Measurements from ENCODE around the gene ADCY1. TPM values are rescaled to one million over a fixed set of nuclear protein-coding genes. Genes with fewer than 3 reads are reported as not detected.

ADCY1 gene
- total RNA-seq, 4 donors from 2014 or later, result 2.3 to 4.8 (median 2.8) TPM

GRCh38 chr7:45578022-45578421 lies 3.9 kb downstream of the ADCY1 start:
- ATAC-seq (ENCODE audit: low FRiP score) (no peak), DNase-seq (ENCODE audit: low spot score) (no peak)
- TF ChIP-seq CTCF (IDR thresholded peaks at IDR 0.05), result no peak

- DNase-seq (ENCODE audit: low spot score) (no peak), ATAC-seq (ENCODE audit: low FRiP score) (no peak)
- TF ChIP-seq CTCF (IDR thresholded peaks at IDR 0.05), result no peak
These were observed 4.3 kb downstream of the ADCY1 start for GRCh38 chr7:45578467-45578866.

DNA sequence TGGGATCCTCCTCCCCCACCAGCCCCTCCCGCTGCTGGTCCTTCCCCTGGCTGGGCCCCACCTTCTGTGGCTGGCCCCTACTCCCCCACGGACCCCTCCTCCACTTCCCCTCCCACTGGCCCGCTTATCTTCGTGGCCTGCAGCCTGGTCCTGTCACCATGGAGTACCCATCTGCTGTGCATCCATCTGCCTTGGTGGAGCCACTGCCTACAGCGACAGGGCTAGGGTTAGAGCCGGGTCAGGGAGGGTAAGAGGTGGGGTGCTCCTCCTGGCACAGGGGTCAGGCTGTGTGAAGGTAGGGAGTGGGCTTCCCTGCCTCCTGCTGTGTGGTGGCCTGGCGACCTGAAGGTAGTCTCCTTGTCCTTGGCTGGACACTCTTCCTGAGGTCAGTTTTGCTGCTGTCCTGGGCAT lies 5.2 kb downstream of the ADCY1 start:
- no peak for TF ChIP-seq CTCF (IDR thresholded peaks at IDR 0.05)

DNA sequence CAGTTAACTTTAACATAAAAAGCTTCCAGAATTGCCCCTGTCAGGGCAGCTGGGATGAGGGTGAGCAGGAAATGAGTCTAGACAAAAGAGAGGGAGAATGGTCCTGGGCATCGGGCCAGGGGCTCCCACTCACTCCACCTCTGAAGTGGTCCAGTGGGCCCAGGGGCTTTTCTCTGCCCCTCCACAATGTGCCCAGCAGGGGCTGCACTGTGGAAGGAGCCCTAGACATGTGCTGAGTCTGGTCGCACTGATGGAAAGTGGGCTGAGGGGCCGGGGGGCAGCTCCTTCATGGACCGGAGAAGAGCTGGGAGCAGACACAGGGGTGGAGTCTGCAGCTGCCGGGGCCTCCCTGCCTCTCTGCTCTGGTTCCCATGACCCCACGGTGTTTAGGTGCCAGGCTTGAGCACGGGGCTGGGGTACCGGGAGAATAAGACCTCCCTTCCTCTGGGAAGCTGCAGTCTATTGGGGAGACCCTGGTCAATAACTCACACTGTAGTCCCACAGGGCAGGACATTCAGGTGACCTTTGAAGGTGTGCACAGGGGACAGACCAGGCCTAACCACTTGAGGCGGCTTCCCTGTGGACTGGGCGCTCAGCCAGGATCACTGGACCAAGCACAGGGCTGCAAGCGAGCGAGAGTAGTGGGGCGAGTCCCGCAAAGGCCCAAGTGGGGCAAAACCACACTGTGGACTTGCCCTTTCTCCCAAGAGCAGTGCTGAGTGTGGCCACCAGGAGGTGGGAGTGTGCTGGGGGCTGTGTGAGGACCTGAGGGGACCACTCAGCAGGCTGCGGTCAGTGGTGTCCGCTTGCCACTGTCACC lies 6.1 kb downstream of the ADCY1 start:
- ATAC-seq (ENCODE audit: low FRiP score), result no peak
- no peak for TF ChIP-seq CTCF (IDR thresholded peaks at IDR 0.05)
- DNase-seq (ENCODE audit: low spot score), result no peak

More for the DNA sequence above, 5.2 kb downstream of the ADCY1 start:
- DNase-seq (ENCODE audit: low spot score), result no peak
- no peak for ATAC-seq (ENCODE audit: low FRiP score)

- TF ChIP-seq CTCF (IDR thresholded peaks at IDR 0.05), result no peak
- no peak for ATAC-seq (ENCODE audit: low FRiP score)
- DNase-seq (ENCODE audit: low spot score), result no peak
These were observed 7.2 kb downstream of the ADCY1 start for GRCh38 chr7:45581271-45581780.

DNA sequence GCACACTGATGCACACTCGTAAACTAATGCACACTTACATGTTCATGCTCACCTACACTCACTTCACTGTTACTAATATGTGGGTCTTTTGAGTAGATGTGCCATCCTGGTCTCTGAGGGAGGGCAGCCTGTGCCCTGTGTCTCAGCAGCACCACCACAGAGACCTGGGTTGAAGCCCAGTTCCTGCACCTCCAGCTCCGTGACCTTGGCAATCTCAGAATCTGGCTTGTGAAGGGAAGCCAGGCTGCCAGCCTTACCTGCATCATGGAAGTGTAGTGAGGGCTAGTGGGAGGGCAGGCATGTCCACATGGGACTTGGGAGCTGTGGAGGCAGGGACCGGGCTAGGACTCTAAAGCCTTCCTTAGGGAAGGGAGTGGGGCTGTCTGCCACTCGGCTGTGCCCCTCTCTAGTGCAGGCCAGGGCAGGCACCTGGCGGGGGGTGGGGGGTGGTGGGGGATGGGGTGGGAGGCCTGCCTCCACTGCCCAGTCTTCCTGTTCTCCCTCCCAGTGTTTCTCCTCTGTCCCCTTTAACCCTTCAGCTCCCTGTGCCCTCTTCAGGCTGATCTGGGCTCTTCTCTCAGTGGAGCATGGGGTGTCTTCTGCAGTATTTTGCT lies 8.1 kb downstream of the ADCY1 start:
- ATAC-seq (ENCODE audit: low FRiP score) (no peak), DNase-seq (ENCODE audit: low spot score) (no peak)
- no peak for TF ChIP-seq CTCF (IDR thresholded peaks at IDR 0.05)
